AG08396 (cell line): ENCODE data around the gene ZDHHC11.
"Not testable (repeated sequence)": the region's sequence is repeated elsewhere in the genome, so short reads cannot be mapped to it uniquely, and the experiment has no call there.

Source experiments
- DNase-seq: peaks from one replicate; pipeline ENCODE4 v3.0.0; 2012; ENCODE audit warnings: low spot score, mixed read lengths

Gene ZDHHC11

DNA sequence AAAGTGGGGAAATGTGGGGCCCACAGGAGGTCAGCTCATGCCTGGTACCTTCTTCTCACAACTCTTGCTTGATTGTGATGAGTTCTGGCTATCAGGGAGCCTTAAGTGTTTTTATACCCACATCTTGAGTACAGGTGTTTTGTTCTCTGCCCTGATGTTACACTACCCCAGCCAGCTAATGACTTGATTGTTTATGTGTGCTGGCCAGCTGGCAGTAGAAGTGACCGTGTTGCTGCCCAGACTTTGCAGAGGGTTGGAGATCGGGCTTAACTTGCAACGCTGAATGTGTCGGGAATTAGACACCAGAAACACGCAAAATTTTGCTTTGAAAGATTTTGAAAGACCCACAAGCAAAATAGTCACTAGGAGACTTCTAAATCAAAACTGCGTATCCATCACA lies 49.3 kb downstream of the ZDHHC11 start:
- DNase-seq = no peak

DNA sequence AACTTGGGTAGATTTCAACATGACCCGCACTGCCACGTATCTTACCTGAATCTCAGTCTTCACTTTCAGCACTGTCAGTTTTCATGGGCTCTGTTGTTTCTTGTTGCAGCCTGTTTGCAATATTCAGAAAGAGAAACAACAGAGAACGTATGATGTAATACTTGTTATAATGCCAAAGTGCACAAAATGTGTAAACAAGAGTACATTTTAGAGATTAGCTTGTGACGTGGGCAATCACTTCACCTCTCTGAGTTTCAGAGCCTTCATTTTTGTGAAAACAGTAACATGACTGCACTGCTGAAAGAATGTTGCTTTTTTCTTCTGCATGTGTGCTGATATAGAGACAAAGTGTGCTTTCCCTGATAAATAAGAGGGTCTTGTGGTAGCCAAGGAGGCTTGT lies 49.7 kb downstream of the ZDHHC11 start:
- not testable (repeated sequence) for DNase-seq

DNA sequence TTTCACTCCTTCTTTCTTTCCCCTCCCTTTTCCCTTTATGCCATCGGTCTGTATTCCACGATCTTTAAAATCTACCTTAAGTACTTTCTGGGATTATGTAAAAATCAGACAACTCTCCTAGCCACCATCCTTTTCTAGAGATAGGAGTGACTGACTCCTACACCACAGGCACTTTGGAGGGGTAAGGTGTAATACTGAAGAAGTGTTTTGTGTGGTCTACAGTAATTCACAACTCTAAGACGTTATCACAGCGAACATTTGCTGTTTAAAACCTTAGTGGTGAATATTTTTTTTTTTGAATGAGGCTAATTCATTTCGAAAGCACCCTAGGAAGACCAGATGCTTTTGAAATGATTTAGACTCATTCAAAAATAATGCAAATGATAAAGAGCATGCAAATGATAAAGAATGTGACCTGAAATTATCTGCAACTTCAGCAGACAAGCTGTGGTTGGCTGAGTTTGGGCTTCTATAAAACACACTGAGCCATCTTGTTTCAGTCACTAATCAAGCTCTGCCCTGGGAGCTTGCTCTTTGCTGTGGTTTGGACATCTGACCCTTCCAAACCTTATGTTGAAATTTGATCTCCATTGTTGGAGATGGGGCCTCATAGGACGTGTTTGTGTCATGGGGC lies 52.2 kb downstream of the ZDHHC11 start:
- not testable (repeated sequence) for DNase-seq

DNA sequence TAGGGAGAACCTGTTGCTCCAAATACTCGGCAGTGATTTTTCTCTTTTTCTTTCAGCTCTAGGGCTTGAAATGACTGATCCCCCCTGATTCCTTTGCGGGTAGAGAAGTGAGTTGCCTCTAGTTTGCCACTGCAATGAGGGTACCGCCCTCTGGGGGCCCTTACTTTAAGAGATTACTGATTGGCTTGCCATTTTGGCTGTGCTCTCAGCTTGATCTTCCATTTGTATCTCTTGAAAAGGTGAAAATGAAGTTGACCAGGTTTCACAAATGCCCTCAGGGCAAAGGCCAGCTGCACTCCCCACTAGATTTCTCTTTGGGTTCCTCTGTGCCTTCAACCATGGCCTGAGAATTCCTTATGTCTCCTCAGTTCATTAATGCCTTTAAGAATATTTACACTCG lies 52.8 kb downstream of the ZDHHC11 start:
- DNase-seq = not testable (repeated sequence)

DNA sequence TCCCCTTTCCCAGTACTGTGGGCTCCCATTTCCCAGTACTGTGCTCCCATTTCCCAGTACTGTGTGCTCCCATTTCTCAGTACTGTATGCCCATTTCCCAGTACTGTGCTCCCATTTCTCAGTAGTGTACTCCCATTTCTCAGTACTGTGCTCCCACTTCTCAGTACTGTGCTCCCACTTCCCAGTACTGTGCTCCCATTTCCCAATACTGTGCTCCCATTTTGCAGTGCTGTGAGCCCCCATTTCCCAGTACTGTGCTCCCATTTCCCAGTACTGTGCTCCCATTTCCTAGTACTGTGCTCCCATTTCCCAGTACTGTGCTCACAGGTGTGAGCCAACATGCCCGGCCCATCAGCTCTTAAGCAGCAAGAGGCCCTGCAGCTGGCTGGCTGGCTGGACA lies 54.9 kb downstream of the ZDHHC11 start:
- not testable (repeated sequence) for DNase-seq

DNA sequence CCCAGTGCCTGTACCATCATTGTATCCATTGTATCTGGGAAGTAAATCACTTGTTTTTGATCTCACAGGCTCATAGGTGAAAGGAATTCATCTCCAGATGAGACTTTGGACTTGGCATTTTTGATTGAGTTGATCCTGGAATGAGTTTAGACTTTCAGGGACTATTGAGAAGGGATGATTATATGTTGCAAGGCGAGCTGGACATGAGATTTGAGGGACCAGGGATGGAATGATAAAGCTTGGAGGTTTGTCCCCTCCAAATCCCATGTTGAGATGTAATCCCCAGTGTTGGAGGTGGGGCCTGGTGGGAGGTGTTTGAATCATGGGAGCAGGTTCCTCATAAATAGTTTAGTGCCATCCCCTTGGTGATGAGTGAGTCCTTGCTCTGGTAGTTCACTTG lies 55.8 kb downstream of the ZDHHC11 start:
- not testable (repeated sequence) for DNase-seq

DNA sequence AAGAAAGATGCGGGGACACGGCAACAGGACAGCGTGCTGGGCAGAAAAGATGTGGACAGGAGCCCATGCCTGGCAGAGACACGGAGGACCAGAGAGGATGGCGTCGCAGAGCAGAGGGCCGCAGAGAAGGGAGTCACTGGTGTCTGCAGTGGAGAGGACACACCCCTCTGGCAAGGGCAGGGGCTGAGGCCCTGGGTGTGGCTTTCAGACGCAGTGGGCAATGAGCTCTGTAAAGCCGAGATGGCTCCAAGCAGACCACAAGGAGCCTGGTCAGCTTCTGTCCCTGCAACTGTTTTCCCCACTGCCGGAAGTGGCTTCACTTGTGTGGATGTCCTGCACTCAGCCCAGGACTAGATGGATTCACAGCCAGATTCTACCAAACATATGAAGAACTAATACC lies 62.1 kb downstream of the ZDHHC11 start:
- not testable (repeated sequence) for DNase-seq

DNA sequence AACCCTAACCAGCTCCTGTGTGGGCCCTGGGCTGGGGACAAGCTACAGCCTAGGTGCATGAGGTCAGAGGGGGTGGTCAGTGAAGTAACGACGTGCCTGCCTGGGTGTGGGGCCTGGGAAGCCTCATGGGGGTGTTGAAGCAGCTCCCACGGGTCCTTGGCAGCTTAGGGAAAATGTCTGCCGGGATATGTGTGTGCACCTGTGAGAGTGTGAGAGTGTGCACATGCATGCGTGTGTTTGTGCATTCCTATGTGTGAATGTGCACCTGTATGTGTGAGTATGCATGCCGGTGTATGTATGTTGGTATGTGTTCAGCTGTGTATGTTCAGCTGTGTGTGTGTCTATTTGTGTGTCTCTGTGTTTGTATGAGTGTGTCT lies 62.9 kb downstream of the ZDHHC11 start:
- not testable (repeated sequence) for DNase-seq

DNA sequence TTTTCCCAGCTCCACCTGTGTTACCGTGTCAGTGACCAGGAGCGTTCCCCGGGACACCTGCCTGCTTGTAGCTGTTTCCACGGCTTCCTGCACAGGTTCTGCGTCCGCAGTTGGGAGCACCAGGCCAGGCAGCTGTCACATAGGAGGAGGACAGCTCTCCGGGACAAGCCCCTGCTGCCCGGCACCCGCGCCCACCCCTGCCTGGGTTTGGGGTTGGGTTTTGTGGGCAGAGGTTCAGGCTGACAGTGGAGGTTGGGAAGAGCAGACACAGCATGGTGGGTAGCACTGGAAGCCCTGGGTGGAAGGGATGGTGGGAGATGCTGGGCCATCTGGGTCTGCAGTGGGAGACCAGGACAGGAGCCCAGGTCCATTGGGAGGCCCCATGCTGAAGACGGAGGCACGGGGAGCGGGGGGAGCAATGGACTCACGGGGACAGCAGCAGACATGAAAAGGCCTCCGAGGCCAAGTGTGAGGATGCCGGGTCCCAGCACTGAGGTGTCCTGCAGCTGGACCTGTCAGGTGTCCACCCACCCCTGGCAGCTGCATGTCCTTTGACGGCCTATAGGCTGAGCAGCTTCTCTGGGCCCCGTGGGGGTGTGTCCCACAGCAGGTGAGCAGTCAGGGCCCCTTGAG lies 63.4 kb downstream of the ZDHHC11 start:
- not testable (repeated sequence) for DNase-seq

DNA sequence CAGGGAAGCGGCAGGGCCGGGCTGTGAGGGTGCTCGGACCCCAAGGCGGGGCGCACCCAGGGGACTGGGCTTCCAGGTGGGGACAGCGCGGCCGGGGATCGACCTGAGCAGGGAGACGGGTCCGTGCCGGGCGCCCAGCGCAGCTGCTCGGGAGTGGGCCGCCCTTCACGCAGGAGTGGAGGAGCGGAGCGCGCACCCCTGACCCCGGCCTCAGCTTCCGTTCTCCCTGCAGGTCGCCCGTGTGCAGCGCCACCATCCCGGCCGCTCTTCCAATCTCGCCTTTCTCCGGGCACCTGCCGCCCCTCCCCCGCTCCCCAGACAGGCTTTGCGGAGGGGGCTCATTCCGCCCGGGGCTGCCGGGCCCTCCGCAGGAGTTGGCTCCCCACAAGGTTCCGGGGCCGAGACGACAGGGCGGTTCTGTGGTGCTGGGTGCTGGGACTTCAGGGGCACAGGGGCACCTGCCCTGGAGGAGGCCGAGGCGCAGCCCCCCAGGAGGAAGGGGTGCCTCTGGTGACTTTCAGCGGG lies 65.5 kb downstream of the ZDHHC11 start:
- not testable (repeated sequence) for DNase-seq

DNA sequence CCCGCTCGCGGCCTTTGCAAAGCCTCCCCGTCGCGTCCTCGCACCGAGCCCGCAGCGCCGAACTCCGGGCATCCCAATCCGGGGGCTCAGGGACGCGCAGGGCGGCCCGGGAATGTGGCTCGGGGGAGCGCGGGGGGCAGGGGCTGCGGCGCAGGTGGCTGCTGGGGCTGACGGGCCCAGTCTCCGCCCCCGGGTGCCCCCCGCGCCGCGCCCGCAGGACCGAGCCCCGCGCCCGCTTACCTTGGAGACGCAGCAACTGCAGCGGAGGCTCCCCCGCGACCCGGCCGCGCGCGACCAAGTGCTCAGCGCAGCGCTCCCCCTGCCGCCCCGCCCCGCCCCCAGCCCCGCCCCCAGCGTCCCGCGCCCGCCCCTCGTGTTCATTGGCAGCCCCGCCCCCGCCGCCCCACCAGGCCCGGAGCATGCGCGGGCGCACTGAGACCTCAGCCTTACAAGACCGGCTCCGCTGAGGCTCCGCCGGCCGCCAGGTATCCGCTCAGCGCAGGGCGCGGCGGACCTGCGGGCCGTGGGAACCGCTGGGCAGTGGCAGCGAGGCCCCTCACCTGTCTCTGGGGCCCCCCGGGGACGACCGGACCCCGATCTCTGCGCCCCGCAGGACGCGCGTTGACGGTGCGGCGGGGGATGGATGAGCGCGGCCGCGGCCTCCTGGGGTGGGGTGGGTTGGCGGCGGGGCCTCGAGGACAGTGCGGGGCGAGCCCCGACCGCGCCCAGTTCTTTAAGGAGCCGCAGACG lies 66.2 kb downstream of the ZDHHC11 start, which contains the start of gene ZDHHC11B:
TSS of gene ZDHHC11B (minus strand) at position 302 of the 750 bp plus-strand sequence. CDS start 17,810 bp downstream, outside the sequence.
- DNase-seq = peak; percentile 86

DNA sequence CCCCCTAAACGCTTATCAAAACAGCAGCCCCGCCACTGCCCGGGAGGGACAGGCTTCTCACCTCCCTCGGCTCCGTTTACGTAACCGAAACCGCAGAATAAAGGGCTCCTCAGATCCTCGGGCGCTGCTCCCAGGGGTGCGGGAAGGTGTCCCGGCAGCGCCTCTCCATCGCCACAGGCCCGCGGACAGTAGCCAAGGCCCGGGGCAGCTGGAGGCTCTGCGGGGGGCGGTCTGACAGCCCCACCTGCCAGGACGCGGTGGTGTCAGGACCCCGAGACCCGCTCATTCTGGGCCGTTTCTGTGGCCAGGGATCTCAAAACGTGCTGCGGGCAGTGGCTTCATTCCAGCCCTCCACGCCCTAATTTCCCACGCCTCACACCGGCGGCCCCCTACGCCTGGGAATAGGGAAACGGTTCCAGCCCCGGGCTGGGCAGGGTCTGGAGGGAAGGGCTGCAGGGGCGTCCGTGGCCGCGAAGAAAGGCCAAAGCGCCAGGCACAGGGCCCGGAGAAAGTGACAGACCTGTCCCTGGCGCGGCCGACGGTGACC lies 66.8 kb downstream of the ZDHHC11 start:
- not testable (repeated sequence) for DNase-seq

DNA sequence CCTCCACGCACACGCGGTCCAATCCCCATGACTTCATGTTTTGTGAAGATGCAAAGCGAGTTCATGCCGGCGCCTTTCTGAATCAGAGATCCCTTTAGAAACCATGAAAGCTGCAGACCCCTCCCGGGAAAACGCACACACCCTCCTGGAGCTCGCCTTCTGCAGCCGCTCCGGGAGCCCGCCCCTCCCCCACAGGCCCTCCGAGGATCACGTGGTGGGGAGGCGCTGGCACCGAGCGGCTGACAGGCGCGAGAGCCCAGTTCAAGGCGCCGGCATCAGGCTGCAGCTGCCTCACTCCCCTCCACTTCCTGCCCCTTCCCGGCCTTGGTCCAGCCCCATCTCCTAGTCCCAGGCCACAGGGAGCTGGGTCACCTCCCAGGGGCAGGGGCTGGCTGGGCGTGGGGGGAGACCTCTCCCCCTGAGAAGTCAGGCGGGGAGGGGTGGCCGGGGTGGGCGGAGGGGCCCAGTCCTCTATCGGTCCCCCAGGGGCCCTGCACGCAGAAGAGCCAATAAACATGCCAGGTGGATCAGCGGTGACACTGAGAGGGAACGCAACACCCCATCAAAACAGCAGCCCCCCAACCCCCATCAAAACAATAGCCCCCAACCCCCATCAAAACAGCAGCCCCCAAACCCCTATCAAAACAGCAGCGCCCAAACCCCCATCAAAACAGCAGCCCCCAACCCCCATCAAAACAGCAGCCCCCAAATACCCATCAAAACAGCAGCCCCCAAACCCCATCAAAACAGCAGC lies 67.6 kb downstream of the ZDHHC11 start:
- not testable (repeated sequence) for DNase-seq

DNA sequence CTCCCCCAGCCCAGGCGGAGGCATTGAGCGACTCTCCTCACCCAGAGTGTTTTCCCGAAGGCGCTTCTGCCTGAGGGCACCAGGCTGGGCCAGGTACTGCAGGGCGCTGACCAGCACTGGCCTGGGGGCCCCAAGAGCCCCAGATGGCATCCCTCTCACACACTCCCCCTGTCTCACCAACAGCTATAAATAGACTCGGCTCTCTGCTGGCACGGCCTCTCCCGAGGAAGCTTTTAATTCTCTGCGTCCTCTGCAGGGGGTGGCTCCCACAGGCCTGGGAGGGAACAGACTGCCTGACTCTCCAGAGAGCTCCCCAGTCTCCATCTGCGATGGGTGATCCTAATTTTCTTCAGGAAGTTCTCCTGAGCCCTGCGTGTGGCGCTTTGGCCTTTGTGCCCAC lies 68.4 kb downstream of the ZDHHC11 start:
- DNase-seq = not testable (repeated sequence)

DNA sequence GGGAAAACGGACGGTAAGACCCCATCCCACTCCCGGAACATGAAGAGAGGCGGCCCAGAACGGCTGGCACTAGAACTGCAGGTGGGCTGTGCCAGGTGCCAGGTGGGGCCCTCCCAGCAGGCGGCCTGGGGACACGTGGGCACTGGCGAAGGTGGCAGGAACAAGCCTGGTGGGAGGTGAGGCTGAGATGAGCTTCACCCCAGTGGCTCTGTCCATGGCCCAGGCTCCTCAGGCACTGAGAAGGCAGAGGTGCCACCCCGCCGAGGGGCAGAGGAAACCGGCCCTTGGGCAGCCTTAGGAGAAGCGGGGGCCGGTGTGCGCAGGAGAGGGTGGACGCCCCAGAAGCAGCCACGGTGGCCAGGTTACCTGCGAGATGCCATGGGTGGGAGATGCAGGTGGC lies 70.2 kb downstream of the ZDHHC11 start:
- not testable (repeated sequence) for DNase-seq

DNA sequence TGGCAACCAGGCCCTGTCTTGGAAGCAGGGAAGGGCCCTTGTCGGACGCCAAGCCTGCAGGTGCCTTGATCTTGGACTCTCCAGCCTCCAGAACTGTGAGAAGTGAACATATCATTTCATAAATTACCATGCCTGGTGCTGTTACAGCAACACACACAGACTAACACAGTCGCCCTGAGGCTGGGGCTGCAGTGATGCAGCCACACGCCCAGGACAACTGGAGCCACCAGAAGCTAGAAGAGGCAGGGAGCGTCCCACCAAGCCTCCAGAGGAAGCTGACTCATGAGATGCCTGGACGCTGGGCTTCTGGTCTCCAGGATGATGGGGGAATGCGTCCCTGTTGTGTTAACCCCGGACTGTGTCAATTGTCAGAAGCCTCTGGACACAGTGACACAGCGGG lies 71.8 kb downstream of the ZDHHC11 start:
- DNase-seq = not testable (repeated sequence)

DNA sequence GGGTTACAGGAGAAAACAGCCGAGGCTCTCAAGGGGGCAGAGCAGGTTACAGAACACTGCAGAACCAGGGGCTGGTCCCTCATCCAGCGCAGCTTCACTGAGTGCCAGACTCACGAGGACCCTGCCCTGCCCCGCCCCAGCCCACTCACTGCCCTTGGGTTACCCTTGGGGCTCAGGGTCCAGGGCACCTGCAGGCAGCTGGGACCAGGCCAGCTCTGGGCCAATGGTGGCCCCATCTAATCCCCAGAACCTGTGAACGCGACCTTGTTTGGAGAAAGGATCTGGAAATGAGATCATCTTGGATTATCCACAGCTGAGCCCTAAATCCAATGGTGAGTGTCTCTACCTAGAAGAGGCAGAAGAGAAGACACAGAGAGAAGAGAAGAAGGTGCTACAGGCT lies 72.4 kb downstream of the ZDHHC11 start:
- DNase-seq = not testable (repeated sequence)

DNA sequence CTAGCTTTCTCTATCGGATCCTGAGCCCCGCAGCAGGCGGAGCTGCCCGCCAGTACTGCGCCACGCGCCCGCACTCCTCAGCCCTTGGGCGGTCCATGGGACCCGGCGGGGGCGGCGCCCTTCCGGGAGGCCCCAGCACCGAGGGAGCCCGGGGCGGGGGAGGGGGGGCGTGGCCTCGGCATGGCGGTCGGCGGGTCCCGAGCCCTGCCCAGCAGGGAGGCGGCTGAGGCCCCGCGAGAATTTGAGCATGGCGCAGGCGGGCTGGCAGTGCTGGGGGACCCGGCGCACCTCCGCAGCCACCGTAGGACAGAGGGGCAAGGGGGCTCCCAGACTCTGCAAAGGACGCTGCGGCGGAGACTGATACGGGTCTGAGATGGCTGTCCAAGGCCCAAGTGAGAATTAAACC lies 73.0 kb downstream of the ZDHHC11 start:
- DNase-seq = peak; percentile 3

DNA sequence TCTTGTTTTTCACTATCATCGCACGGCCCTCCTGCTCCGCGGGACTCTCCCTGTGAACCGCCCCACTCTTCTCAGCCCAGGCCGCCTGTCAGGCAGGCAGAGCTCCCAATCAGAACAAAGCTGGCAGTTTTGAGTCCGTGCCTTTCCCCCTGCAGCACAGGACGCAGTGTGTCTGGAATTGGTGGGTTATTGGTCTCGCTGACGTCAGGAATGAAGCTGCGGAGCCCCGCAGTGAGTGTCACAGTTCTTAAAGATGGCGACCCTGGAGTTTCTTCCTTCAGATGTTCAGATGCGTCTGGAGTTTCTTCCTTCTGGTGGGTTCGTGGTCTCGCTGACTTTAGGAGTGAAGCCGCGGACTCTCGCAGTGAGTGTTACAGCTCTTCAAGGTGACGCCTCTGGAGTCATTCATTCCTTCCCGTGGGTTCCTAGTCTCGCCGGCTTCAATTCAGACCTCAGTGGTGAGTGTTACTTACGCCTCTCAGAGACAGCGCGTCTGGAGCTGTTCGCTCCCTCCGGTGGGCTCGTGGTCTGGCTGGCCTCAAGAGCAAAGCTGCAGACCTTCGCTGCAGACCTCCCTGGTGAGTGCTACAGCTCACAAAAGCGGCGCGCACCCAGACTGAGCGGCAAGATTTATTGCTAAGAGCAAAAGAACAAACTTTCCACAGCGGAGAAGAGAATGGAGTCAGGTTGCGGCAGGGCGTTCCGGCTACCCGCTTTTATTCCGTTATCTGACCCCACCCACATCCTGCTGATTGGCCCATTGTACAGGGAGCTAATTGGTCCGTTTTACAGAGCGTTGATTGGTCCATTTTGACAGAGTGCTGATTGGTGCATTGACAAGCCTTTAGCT lies 73.7 kb downstream of the ZDHHC11 start:
- DNase-seq = peak; percentile 29

DNA sequence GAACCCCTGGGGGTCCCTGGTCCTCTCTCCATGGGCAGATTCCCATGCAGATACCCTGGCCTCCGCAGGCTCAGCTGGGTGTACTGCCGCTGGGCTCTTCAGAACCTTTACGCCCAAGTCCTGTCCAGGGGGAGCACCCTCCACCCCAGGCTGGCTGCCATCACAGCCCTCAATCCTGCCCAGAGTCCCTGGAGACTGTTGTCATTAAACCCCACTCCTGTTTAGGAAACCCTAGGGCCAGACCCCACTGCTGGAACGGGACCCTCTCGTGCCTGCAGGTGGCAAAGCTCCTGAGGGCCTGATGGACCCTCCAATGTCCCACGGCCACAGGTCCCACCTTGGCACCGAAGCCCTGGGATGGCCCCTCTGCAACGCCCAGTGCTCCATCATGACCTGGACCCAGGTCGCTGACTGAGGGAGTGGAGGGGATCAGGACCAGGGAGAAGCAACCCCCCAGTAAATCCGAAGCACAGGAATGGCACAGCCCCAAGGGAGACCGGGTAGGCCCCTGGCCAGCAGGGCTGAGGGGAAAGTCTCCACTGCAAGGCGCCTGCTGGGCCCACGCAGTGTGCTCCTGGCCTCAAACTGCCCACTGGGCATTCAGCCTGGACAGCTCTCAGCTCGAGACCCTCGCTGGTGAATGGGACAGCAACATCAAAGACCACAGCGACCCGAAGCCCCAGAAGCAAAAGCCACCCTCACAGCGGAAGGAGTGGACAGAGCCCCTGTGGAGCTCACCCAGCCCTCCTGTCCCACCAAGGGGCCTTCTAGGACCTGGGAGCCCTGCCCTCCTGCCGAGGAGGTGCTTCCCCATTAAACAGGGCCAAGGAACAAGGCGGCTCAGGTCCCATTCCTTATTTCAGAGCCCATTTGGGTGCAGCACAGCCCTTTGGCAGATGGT lies 74.6 kb downstream of the ZDHHC11 start:
- peak; percentile 17 for DNase-seq
